Loucy (cell line): ENCODE data around the gene FAM83D.

Experiments used
- EZH2phosphoT487 ChIP-seq: fragments of 200-600 bp; IDR thresholded peaks from 2 replicates; pipeline ENCODE4 v1.6.1; 2018; ENCODE audit warnings: antibody characterized with exemption, mild to moderate bottlenecking, moderate library complexity, borderline replicate concordance
- TF ChIP-seq, protein P1 (sequence below): fragments of 200-600 bp; sonication (generic); conservative IDR thresholded peaks from 2 replicates; pipeline ENCODE4 v1.5.1; 2014; ENCODE audit warnings: mild to moderate bottlenecking, antibody characterized with exemption, low read length

DNA sequence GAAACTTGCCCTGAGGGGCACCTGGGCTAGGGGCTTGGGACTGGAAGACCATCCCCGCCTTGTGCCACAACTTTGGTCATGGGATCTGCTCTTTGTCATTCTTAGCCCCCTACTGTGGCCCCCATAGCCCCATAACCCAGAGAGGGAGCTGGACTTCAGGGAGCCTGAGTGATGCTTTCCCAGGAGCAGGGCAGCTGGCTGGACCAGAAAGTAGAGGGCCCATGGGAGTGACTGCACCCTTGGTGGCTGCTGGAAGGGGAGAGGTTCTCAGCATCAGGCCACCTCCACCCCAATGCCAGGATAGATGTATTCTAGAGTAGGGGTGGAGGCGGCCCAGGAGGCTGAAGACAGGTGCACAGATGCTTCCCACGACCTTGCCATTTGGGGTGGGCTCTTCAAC is 5.8 kb upstream of the FAM83D start:
- TF ChIP-seq, protein P1, sequence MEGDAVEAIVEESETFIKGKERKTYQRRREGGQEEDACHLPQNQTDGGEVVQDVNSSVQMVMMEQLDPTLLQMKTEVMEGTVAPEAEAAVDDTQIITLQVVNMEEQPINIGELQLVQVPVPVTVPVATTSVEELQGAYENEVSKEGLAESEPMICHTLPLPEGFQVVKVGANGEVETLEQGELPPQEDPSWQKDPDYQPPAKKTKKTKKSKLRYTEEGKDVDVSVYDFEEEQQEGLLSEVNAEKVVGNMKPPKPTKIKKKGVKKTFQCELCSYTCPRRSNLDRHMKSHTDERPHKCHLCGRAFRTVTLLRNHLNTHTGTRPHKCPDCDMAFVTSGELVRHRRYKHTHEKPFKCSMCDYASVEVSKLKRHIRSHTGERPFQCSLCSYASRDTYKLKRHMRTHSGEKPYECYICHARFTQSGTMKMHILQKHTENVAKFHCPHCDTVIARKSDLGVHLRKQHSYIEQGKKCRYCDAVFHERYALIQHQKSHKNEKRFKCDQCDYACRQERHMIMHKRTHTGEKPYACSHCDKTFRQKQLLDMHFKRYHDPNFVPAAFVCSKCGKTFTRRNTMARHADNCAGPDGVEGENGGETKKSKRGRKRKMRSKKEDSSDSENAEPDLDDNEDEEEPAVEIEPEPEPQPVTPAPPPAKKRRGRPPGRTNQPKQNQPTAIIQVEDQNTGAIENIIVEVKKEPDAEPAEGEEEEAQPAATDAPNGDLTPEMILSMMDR, result no peak
- TF ChIP-seq EZH2phosphoT487, result no peak
